K562 (cell line): ENCODE measurements around the gene TXN2. TPM values are rescaled to one million over a fixed set of nuclear protein-coding genes. Genes with fewer than 3 reads are reported as not detected.

Experiments
- ATAC-seq: fragments of 200-7000 bp; cut with Tn5 transposase; 3 replicates; pipeline ENCODE4 v1.9.1; 2020; ENCODE audit warnings: moderate library complexity
- BruUV-seq: library from RNA; stranded (reverse); fragments of 400-500 nt; replicated peaks from 2 replicates; lab custom pipeline; 2021; lab: Mats Ljungman, UMichigan
- CTCF ChIA-PET: fragments of 300-600 bp; formaldehyde crosslinking; extraction: SDS; loops from one replicate; lab custom pipeline; 2021; ENCODE audit warnings: low intra/inter-chr PET ratio; lab: Yijun Ruan, JAX
- POLR2A ChIA-PET: fragments of 300-600, 350-650 bp; sonication (Branson Sonifier 250); formaldehyde crosslinking; extraction: SDS; loops from one replicate; lab custom pipeline; 2021; ENCODE audit warnings: antibody characterized with exemption, inconsistent platforms; lab: Yijun Ruan, JAX
- DNase-seq, 4 experiments: peaks; one replicate each; pipeline versions ENCODE4 v3.0.0 to v3.0.0-alpha.2; 2011 to 2018; ENCODE audit warnings: low spot score in 3 of 4, mixed read lengths in 3 of 4; ENCODE audit errors: extremely low read depth in 1 of 4
- FAIRE-seq: peaks from 2 replicates; lab custom pipeline; 2011; peaks lifted over from hg19 to GRCh38; lab: Jason Lieb, UNC
- H2AFZ ChIP-seq: 2 replicates; pipeline ENCODE4 v1.6.0; 2011; ENCODE audit warnings: low read depth, low read length, control low read depth, inconsistent platforms
- H3K27ac ChIP-seq: fragments of 200-600 bp; 3 replicates; pipeline ENCODE4 v1.8.0; 2011; ENCODE audit warnings: low read depth, mild to moderate bottlenecking, control low read depth, inconsistent platforms, low read length, moderate library complexity, mixed read lengths; ENCODE audit errors: extremely low read depth
- H3K27me3 ChIP-seq, 2 experiments: fragments of 300-600 bp in 1 of 2; 2 replicates in 1 of 2; 3 replicates in 1 of 2; pipeline versions ENCODE4 v1.6.0 to v1.8.0; 2011; ENCODE audit warnings: inconsistent platforms in 2 of 2, low read length in 2 of 2, mild to moderate bottlenecking in 1 of 2, mixed read lengths in 1 of 2, moderate library complexity in 1 of 2; ENCODE audit not compliant: control insufficient read depth in 2 of 2, insufficient read depth in 2 of 2
- H3K36me3 ChIP-seq: fragments of 300-600 bp; 3 replicates; pipeline ENCODE4 v1.8.0; 2011; ENCODE audit warnings: mild to moderate bottlenecking, low read length, inconsistent platforms; ENCODE audit not compliant: control insufficient read depth, insufficient read depth
- H3K4me1 ChIP-seq, 2 experiments: fragments of 200-600 bp in 1 of 2; replicated peaks in 1 of 2; 2 replicates in 1 of 2; 3 replicates in 1 of 2; pipeline versions ENCODE4 v1.5.1 to v1.8.0; 2011; ENCODE audit warnings: inconsistent platforms in 2 of 2, low read length in 2 of 2, mild to moderate bottlenecking in 1 of 2, mixed read lengths in 1 of 2, moderate library complexity in 1 of 2; ENCODE audit not compliant: control insufficient read depth in 2 of 2, insufficient read depth in 2 of 2
- H3K4me2 ChIP-seq: 2 replicates; pipeline ENCODE4 v1.6.1; 2011; ENCODE audit warnings: low read length, control low read depth, inconsistent platforms, mixed read lengths; ENCODE audit not compliant: insufficient read depth
- H3K4me3 ChIP-seq: fragments of 200-600 bp; sonication (generic), shearing (Covaris generic); 2 replicates; pipeline ENCODE4 v1.5.1; 2016; ENCODE audit warnings: control low read depth, inconsistent platforms
- H3K79me2 ChIP-seq: fragments of 200-600 bp; 3 replicates; pipeline ENCODE4 v1.8.0; 2011; ENCODE audit warnings: low read length, inconsistent platforms; ENCODE audit not compliant: control insufficient read depth, insufficient read depth
- H3K9ac ChIP-seq, 2 experiments: 2 replicates each; pipeline versions ENCODE4 v1.6.0 to v1.6.1; 2011; ENCODE audit warnings: low read depth in 2 of 2, low read length in 2 of 2, control low read depth in 1 of 2, inconsistent platforms in 1 of 2, mild to moderate bottlenecking in 1 of 2, mixed read lengths in 1 of 2; ENCODE audit not compliant: insufficient read depth in 1 of 2
- H3K9me1 ChIP-seq: one replicate; pipeline ENCODE4 v1.6.0; 2011; ENCODE audit warnings: inconsistent platforms, mild to moderate bottlenecking, low read length, moderate library complexity; ENCODE audit not compliant: control insufficient read depth, insufficient read depth
- H3K9me3 ChIP-seq: replicated peaks from 2 replicates; pipeline ENCODE4 v1.5.1; 2011; ENCODE audit warnings: low read depth, low read length, inconsistent platforms; ENCODE audit not compliant: control insufficient read depth, insufficient read depth
- H4K20me1 ChIP-seq: replicated peaks from 2 replicates; pipeline ENCODE4 v1.6.1; 2011; ENCODE audit warnings: low read length, inconsistent platforms, mixed read lengths; ENCODE audit not compliant: control insufficient read depth, insufficient read depth
- DMBX1 ChIP-seq: fragments of 250-450 bp; sonication (Bioruptor Pico); IDR thresholded peaks from 2 replicates; pipeline ENCODE4 v1.8.0; 2022; ENCODE audit warnings: inconsistent platforms, mild to moderate bottlenecking, moderate library complexity, borderline replicate concordance
- FUS ChIP-seq: fragments of 200-400 bp; formaldehyde crosslinking; optimal IDR thresholded peaks from 2 replicates; pipeline ENCODE3; 2017; ENCODE audit warnings: low read depth, low read length
- MEF2A ChIP-seq: IDR thresholded peaks from 2 replicates; pipeline ENCODE4 v1.6.1; 2011; ENCODE audit warnings: low read depth, mild to moderate bottlenecking, low read length, moderate library complexity; ENCODE audit not compliant: control insufficient read depth
- MYBL2 ChIP-seq, 2 experiments: fragments of 450-650 bp in 1 of 2; sonication (generic) in 1 of 2; formaldehyde crosslinking in 1 of 2; IDR thresholded peaks; 2 replicates each; pipeline versions ENCODE4 v1.6.1 to v1.8.1; 2017 to 2022; ENCODE audit warnings: borderline replicate concordance in 1 of 2, inconsistent platforms in 1 of 2, low read depth in 1 of 2, mild to moderate bottlenecking in 1 of 2, missing genetic modification reagents in 1 of 2, moderate library complexity in 1 of 2
- NFE2 ChIP-seq: IDR thresholded peaks from 2 replicates; pipeline ENCODE4 v1.6.1; 2014; ENCODE audit warnings: antibody characterized with exemption, low read depth
- RBFOX2 ChIP-seq: fragments of 200-400 bp; formaldehyde crosslinking; IDR thresholded peaks from 2 replicates; pipeline ENCODE4 v1.6.1; 2017; ENCODE audit warnings: low read depth, mild to moderate bottlenecking, low read length, moderate library complexity
- SOX6 ChIP-seq: fragments of 450-650 bp; IDR thresholded peaks from 2 replicates; pipeline ENCODE4 v1.6.1; 2014; ENCODE audit warnings: mild to moderate bottlenecking
- TSC22D4 ChIP-seq: fragments of 450-650 bp; IDR thresholded peaks from 2 replicates; pipeline ENCODE4 v1.6.1; 2016; ENCODE audit warnings: missing genetic modification characterization, missing biosample characterization, control low read depth
- ZFP91 ChIP-seq: sonication (generic); formaldehyde crosslinking; IDR thresholded peaks from 2 replicates; pipeline ENCODE4 v1.8.0; 2022; ENCODE audit warnings: mild to moderate bottlenecking, missing genetic modification reagents
- ZNF347 ChIP-seq: fragments of 450-650 bp; formaldehyde crosslinking; IDR thresholded peaks from 2 replicates; pipeline ENCODE4 v1.4.0; 2020; ENCODE audit warnings: low read depth, mild to moderate bottlenecking, moderate library complexity
- ZNF830 ChIP-seq: fragments of 250-450 bp; sonication (Bioruptor Pico); IDR thresholded peaks from 2 replicates; pipeline ENCODE4 v1.5.0; 2021; ENCODE audit warnings: mild to moderate bottlenecking
- WGBS: fragments of 100-300 bp; shearing (Covaris generic); methylation state at CpG from one replicate; pipeline ENCODE4 v1.1.6; 2016; ENCODE audit warnings: low coverage, mixed read lengths; ENCODE audit not compliant: insufficient coverage; ENCODE audit errors: missing lambda C conversion rate; 5-methylcytosine and 5-hydroxymethylcytosine counted together
- in situ Hi-C: fragments of 300-500 bp; cut with MboI; formaldehyde crosslinking; loops from 4 replicates; pipeline ENCODE4 v1.15.0; 2018; ENCODE audit warnings: inconsistent platforms, mixed read lengths
- intact Hi-C: fragments of 100-400 bp; cut with micrococcal nuclease; formaldehyde crosslinking; loops from 2 replicates; pipeline ENCODE4 v1.14.2; 2022
- polyA plus RNA-seq, 8 experiments: library from polyadenylated mRNA; depleted of rRNA in 4 of 8; stranded (reverse) in 5 of 8; unstranded in 3 of 8; fragments of >200 nt; fragmentation: Nextera tagmentation in 2 of 8; fragmentation: Illumina TruSeq in 1 of 8; extraction: Ambion mirVana in 2 of 8; extraction: Trizol in 1 of 8; gene quantifications; 2 replicates each; pipeline versions ENCODE4 v1.2.1 to v1.2.3, GENCODE V29; 2011 to 2014; ENCODE audit warnings: inconsistent platforms in 1 of 8, missing spikeins in 1 of 8
- total RNA-seq, 7 experiments: library from RNA; depleted of rRNA in 6 of 7; stranded (reverse); fragments of >200 nt in 6 of 7; fragmentation: Illumina TruSeq in 2 of 7; extraction: Trizol in 2 of 7; gene quantifications; 2 replicates each; pipeline versions ENCODE4 v1.2.1 to v1.2.3, GENCODE V29; 2011 to 2021; ENCODE audit warnings: low replicate concordance in 1 of 7
- TF ChIP-seq, protein P1 (sequence below): fragments of 450-650 bp; formaldehyde crosslinking; IDR thresholded peaks from 2 replicates; pipeline ENCODE4 v1.4.0; 2022; ENCODE audit warnings: mild to moderate bottlenecking, moderate library complexity
- TF ChIP-seq, protein P2 (sequence below): fragments of 250-450 bp; sonication (Bioruptor Pico); IDR thresholded peaks from 2 replicates; pipeline ENCODE4 v1.5.0; 2021

Gene TXN2
- total and polyA plus RNA-seq, 9 of the 15 experiments (the other 6 are each of a cell fraction or from before 2014, with no cell fraction given) = 48.5 to 399 (median 118) TPM

- CTCF ChIA-PET = no interaction called here
- Histone ChIP-seq H3K4me1 (peaks cover 0 to 4% of the 10 kb centered on the region in 2 experiments; a peak in 1 of 5 replicates), H2AFZ (no peak overlapping the region), H3K9me3 (no peaks in the 10 kb centered on the region), H3K79me2 (peaks cover 25% of the 10 kb centered on the region), H3K9me1 (no peaks in the 10 kb centered on the region), H3K36me3 (peaks cover 96% of the 10 kb centered on the region), H4K20me1 (peaks cover 3% of the 10 kb centered on the region; the same call in 1 of the 2 replicates), H3K9ac (no peak overlapping the region), H3K4me3 (no peak overlapping the region), H3K27me3 (no peaks in the 10 kb centered on the region), H3K27ac (no peak overlapping the region), H3K4me2 (no peak overlapping the region)
- DNase-seq = no peak
- ATAC-seq = no peak
- POLR2A ChIA-PET = interaction anchor here (1.1 kb wide), 1 partner anchor 11 kb away, joined by 3 read pairs; no protein-coding TSS in a partner anchor
- 97% methylated on average over 6 of the region's 6 CpGs for WGBS
- in situ Hi-C loops = no loop called here
- intact Hi-C loops = no loop called here
- TF ChIP-seq, protein P1, sequence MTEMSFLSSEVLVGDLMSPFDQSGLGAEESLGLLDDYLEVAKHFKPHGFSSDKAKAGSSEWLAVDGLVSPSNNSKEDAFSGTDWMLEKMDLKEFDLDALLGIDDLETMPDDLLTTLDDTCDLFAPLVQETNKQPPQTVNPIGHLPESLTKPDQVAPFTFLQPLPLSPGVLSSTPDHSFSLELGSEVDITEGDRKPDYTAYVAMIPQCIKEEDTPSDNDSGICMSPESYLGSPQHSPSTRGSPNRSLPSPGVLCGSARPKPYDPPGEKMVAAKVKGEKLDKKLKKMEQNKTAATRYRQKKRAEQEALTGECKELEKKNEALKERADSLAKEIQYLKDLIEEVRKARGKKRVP (CRISPR knock-in tag) = no peak
- peak; percentile 31; the same call in 1 of the 2 replicates for TF ChIP-seq RBFOX2
- BruUV-seq = no TSS peak
- FAIRE-seq = no peak
Observed at GRCh38 chr22:36522662-36523061, 41.2 kb upstream of the TXN2 start.

DNA sequence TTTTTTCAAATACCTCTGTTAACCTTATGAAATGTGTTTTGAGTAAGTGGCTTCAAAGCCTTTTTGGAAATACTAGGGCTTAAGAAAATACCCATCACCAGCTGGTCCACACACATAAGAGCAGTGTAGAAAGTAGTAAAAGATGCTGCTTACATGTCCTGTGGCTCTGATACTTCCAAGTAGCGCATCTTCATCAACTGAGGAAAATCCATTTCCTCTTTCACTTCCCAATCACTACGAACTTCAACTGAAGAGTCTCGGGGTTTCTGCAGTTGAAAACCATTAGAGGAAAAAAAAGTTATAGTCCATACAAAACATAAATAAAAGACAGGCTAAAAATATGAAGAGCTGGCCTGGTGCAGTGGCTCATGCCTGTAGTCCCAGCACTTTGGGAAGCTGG lies 39.0 kb upstream of the TXN2 start:
- intact Hi-C loops (no loop called here), in situ Hi-C loops (no loop called here)
- 98% methylated on average over 3 of the region's 3 CpGs for WGBS
- H3K4me3 ChIP-seq = no peak overlapping the region
- H3K79me2 ChIP-seq = peaks cover 3% of the 10 kb centered on the region
- no peaks in the 10 kb centered on the region for H3K9me1 ChIP-seq
- ChIA-PET CTCF (no interaction called here), POLR2A (interaction anchor here (1.0 to 2.8 kb wide), 3 partner anchors 9 to 13 kb away, joined by 5 to 13 read pairs (median 6); partner anchors contain the start of gene FOXRED2)
- H4K20me1 ChIP-seq = no peaks in the 10 kb centered on the region; the same call in 1 of the 2 replicates
- no peak for DNase-seq
- H3K4me1 ChIP-seq = no peaks in the 10 kb centered on the region
- no peak overlapping the region for H3K27ac ChIP-seq
- no peak overlapping the region for H3K4me2 ChIP-seq
- H2AFZ ChIP-seq = no peak overlapping the region
- no TSS peak for BruUV-seq
- no peak for ATAC-seq
- H3K9me3 ChIP-seq = no peaks in the 10 kb centered on the region
- peaks cover 99% of the 10 kb centered on the region for H3K36me3 ChIP-seq
- no peak for FAIRE-seq
- no peak overlapping the region for H3K9ac ChIP-seq
- no peaks in the 10 kb centered on the region for H3K27me3 ChIP-seq
- TF ChIP-seq NFE2 (no peak), MYBL2 (IDR thresholded peaks at IDR 0.05; ENCODE audit: low read depth) (no peak), MYBL2 (CRISPR knock-in tag; IDR thresholded peaks at IDR 0.05; ENCODE audit: borderline replicate concordance) (no peak), MEF2A (no peak), SOX6 (no peak), FUS (no peak), TSC22D4 (tag) (no peak), ZFP91 (no peak), ZNF347 (no peak), DMBX1 (no peak), ZNF830 (CRISPR knock-in tag) (no peak)
- TF ChIP-seq, protein P2, sequence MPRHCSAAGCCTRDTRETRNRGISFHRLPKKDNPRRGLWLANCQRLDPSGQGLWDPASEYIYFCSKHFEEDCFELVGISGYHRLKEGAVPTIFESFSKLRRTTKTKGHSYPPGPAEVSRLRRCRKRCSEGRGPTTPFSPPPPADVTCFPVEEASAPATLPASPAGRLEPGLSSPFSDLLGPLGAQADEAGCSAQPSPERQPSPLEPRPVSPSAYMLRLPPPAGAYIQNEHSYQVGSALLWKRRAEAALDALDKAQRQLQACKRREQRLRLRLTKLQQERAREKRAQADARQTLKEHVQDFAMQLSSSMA (CRISPR knock-in tag) = no peak
